ENCODE measurements around the gene DOCK11.

GRCh38 chrX:118665204-118665603, 169.6 kb downstream of the DOCK11 start:
- no peak for TF ChIP-seq CTCF (IDR thresholded peaks at IDR 0.05; ENCODE audit: low read depth, low read length)
- TF ChIP-seq POLR2A (IDR thresholded peaks at IDR 0.05; ENCODE audit: extremely low read depth, insufficient read length), result no peak

Measured in NB4 (cell line).